Measurements from ENCODE around the gene SLAMF9. TPM values are rescaled to one million over a fixed set of nuclear protein-coding genes. Genes with fewer than 3 reads are reported as not detected.

SLAMF9 gene
- polyA plus RNA-seq, 3 donors = not detected

DNA sequence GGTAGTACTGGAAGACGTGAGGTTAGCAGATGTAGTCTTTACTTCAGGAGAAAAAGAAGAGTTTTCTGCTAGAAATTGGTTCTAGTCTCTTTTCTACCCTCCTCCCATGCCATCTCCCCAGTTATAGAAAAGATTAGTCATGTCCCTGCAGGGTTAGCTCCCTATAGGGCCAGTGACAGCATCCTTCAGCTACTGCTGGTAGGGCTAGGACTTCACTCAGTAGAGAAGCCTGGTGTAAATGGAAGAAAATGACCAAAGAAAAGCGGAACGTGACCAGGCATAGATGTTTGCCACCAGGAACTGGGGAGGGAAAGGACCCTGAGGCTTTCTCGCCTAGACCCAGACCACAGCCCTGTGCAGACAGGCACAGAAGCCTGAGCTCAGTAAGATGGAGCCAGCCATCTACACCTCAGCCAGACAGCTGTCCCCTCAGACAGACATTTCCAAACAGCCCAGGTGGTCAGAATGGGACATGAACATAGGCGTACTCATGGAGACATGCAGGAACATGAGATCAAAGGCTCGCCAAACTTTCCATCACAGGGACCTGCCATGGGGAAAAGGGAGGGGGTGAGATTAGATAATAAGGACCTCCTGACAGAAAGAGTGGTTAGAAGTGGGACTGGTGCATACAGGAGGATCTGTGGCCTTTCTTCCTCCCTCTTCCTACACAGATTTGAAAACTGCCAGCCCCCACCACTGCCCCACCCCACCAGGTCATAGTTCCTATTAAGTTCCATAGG is 23.5 kb upstream of the SLAMF9 start:
- DNase-seq = no peak

DNA sequence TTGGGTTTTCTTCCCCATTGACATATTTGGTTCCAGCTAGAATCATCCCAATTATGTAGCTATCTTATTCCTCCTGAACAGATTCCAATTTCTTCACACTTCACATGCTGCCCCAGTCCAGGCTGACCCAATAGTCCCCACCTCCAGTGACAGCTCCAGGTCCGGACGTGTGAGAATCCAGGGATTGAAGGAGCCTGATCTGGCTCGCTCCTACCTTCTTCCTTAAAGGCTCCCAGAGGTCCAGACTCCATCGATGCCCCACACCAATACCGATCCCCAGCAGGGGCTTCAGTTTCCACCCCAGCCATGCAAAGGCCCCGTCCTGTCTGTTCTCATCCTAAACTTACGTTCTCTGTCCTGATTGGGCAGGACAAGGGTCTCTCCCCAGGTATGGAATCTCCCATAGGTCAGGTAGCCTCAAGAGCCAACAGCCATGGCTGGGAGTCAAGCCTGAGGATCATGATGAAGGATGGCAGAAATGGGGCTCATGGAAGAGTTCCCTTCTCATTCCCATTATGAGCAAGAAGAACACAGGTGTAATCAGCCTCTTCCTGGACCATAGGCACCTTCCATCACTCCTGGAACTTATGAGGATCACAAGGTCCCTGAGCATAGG is 20.4 kb upstream of the SLAMF9 start:
- DNase-seq = no peak

DNA sequence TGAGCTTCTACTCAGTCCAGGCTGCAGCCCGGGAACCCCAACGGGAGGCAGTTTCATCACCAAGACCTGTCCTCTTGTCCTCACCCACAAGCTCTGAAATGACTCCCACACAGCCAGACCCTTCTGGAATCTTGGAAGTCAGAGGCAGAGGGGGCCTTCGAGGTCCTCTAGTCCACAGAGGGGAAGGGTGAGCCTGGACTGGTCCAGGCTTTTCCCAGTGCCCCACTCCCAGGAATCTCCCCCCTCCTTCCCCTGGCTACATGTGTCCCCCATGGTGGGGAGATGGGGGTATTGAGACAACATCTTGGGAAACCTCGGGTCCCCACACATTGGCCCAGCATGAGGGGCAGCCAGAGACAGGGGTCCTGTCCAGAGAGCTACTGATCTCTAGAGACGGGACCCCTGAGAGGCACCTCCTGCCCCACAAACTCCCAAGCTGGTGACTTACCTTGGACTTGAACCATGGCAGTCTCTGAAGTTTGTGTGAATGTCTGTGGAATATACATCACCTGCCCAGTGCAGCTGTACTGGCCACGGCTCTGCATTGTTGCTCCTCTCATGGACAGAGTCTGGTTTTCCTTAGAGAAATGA is 19.4 kb upstream of the SLAMF9 start:
- no peak for DNase-seq

DNA sequence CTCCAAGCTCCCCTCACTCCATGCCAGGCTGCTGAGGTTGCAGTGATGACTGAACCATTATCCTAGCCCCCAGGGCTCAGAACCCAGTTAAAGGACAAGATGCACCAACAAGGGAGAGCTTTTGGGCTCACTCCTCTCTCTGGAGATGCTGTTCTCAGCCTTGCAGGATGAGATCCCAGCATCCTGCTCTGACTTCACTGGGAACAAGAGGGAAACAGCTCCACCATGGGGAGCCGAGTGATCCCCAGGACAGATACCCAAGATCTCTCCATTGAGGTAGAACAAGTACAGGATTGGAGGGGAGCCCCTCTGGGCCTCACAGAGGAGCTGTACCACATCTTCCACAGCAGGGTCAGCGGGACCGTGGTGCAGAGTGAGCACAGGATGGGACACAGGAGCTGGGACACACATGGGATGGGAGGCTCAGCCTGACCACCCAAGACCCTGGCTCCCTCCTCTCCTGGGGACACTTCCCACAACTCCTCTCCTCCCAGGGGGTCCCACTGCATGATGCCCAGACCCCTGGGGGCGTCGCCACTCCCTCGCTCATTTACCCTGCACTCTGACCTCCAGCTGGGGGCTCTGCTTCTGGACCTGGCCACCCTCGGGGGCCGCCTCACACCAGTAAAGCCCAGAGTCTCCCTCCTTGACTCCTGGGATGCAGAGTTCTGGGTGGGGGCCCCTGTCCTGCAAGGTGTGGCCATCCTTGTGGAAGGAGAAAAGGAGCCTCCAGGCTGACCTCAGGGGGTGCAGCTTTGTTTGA is 18.6 kb upstream of the SLAMF9 start:
- DNase-seq = no peak

DNA sequence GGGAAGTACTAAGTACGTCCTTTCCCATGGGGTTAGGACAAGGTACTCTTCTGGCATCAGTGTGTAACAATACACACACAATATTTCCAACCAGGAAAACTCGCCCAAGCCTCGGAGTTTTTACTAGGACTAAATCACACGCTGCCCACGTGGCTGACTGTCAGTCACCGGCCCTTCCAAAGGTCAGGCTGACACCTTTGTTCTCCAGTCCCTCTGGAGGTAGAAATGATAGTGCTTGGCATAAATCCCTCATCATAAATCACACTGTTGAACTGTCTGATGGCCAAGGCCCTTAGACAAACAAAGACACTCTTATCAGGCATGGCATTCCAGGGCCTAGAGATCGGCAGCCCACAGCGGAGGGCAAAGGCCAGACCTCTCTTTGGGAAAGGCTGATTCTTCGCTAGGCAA is 16.9 kb upstream of the SLAMF9 start:
- no peak for DNase-seq

DNA sequence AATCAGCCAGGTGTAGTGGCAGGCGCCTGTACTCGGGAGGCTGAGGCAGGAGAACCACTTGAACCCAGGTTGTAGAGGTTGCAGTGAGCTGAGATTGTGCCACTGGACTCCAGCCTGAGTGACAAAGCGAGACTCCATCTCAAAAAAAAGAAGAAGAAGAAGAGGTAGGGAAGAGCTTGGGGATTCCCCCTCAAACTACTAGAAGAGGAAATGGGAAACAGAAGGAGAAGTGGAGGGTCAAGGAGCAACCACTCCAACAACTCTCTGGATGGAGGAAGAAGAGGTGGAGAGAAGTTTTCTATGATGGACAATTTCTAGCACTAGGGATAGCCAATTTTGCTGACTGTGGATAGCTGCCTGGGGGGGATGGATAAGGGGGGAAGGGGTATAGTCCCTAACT is 14.9 kb upstream of the SLAMF9 start:
- DNase-seq = no peak

DNA sequence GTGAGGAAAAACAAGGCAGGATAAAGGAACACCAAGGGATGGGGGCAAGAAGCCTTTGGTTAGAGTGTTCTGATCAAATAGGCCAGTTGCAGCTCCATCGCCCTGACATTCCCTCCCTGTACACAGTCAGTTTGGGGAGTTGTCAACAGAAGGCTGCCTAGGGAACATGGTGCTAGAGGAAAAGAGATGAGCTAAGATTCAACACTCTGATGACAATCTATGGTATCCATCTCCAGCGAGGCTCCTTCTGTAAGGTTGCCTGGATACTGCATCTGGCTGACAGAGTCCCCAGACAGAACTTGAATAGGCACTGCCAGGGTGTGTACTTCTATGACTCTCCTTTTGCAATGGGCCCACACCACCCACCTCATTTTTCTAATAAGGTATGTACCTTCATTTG is 11.2 kb upstream of the SLAMF9 start:
- no peak for DNase-seq

DNA sequence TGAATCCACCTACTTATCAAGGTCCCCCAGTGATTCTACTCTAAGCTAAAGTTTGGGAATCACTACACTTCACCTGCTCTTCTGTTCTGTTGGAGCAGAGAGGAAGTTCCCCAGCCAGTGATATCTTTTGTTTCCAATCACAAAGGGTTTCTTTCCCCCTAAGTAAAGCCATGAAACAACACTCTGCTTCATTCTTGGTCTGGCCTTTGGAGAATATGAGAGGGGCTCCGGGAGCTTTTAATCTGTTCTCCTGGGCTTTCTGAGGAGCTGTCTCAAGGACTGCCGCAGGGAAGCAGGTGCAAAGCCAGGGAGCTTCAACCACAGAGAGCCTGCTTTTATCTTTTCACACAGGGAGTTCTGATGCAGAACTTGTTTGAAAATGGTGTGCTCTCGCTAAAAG is 10.1 kb upstream of the SLAMF9 start:
- DNase-seq = no peak

DNA sequence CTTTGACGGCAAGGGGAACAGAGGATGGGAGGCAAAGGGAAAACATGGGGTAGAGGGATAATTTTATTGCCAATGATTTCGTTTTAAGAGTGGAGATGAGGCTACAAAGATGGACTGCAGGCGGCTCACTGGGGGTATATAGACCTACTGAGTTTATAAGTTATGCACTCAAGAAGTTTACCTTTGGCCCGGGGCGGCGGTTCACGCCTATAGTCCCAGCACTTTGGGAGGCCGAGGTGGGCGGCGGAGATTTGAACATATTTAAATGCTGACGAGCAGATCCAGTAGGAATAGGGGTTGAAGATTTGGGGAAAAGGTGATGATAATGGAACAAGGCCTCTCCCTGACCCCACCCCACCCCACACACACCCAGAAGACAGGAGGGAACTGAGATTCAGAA is 8.1 kb upstream of the SLAMF9 start:
- DNase-seq = no peak

DNA sequence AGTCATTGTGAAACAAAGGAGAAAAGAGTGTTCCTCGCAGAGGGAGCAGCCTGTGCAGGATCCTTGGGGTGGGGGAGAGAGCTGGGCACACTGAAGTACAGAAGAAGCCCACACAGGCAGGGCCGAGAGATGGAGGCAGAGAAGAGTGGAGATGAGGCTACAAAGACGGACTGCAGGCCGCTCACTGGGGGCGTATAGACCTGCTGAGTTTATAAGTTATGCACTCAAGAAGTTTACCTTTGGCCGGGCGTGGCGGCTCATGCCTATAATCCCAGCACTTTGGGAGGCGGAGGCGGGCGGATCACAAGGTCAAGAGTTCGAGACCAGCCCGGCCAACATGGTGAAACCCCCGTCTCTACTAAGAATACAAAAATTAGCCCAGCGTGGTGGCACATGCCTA is 7.6 kb upstream of the SLAMF9 start:
- DNase-seq = no peak

DNA sequence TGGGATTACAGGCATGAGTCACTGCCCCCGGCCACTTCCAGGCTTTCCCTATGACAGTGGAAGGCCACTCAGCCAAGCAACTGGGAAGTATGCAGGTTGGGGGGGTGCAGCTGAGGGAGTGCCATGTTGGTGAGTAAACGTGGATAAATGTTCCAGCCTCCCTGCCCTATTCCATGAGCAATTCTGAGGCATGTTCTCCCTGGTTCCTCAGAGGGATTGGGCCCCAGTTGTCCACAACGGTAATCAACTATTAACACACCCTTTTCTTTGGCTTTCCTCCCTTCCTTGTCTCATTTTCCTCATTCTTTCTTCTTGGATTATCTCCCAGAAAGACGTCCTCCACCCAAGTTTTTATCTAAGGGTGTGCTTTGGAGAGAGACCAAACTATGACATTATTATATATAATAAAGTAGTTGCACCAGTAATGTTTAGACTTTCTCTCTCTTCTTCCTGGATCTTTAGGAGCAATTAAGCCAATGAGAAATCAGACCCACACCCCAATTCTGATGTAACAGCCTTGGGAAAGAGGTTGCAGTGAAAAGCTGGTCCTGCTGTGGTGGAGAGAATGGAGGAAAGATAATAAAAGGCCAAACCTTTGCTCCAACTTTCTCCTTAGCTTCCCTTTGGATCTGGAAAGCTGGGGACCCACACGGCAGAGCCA is 6.8 kb upstream of the SLAMF9 start:
- DNase-seq = no peak

DNA sequence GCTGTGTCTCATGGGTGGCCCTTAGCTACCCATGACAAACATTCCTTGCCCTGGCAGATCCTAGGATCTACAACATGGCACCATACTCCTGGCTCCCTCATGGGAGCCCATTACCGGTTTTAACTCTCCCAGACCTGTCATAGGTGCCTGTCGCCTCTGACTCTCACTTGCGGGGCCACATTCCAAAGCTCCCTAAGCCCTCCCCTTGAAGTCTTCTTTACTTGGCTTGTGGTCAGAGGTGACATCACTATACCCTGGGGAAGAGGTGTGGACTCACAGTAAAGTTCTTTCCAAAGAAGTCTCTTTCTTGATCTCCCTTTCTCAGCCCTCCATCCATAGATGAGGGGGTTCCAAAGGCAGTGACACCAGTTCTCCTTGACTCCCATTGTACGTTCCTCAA is 5.4 kb upstream of the SLAMF9 start:
- DNase-seq = no peak

DNA sequence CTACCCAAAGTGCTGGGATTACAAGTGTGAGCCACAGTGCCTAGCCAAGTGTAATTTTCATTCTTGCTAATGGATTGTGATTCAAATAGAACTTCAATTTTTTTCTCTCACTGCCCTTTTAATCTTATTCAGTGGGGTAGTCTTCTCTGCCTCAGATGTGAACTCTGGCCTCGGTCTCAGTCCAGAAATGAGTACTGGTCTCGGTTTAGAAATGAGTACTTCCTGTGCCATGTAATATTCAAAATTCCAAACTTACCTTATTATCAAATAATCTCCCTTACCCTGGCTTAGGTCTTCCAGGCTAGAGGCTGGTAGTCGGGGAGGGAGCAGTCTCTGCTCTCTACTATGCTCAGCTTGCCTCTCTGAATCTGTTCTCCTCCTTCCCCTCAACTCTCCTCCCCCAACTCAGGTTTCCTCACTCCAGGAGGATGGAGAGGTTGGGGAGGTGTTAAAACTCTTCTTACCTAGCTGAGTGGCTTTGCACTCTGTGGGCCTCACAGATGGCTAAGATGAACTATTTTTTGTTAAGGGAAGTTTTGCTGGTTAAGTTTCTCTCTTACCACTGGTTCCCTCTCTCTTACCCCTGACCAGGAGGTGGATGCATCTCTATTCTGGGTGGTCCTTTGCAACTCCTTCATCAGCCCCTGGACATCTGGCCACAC is 4.8 kb upstream of the SLAMF9 start:
- no peak for DNase-seq

DNA sequence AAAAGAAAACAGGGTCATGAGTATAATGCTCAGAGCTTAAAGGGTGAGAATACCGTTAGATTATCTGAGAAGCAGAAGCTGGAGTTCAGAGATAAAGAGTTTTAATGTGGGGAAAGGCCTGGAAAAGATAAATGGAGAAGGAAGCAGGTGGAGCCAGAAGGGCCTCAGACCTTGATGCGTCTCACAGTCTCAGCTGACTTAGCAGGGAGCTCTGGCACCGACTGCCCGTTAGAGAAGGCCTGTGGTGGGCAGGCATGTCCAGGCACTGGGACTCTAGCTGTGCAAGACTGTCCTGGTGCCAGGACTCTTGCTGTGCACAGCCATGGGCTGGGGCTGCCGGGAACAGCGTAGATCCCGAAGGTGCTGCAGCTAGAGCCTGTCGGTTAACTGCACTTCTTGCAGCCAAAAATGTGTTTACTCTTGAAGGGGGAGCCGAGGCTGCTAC is 3.8 kb upstream of the SLAMF9 start:
- DNase-seq = no peak

DNA sequence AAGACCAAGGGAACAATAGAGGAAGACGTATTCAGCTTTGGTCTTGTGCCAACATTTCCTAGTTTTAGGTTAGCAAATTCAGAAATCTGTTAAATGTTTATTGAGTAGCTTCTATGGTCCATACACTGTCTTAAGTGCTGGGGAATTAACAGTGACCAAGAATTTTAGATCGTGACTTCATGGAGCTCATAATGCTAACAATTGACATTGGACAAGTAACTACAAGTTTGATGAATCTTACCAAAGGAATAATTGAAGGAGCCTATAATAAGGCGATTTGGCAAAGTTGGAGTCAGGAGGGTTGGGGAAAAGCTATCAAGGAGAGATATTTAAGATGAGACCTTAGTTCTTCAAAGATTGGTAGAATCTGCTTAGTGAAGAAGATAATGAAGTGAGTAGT is 1.4 kb upstream of the SLAMF9 start:
- no peak for DNase-seq

DNA sequence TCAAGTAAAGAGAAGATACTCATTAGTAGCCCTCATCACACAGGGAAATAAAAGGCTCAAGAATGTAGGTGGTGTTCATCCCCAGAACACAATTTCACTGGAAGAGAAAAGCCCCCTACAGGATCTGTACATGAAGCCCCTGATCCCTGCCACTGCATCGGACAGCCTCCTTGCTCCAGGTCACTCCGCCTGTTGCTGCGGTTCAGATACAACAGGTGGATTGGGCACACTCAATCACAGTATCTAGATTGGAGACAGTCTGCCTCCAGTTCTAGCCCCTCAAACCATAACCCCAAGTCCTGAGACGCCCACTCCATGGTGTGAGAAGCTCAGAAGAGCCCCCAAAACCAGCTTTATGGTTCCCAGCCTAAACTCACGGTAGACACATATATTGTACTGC is 1.1 kb downstream of the SLAMF9 start:
- no peak for DNase-seq

DNA sequence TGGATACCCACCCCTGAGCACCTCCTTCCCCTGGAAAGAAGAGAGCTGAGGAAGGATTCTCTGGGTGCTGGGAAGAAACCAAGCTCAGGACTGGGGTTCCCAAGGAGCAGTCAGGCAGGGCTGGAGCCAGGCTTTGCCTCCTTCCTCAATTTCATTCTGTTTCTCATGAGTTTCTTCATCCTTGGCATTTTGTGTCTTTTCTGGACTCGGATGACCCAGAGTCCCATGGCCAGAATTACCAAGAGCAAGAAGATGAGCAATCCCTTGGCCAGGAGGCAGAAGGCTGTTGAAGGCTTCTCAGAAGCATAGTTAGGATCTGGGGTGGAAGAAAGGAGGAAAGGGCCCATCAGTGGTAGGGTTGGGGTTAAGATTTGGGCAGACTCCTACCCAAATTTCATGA is 2.5 kb downstream of the SLAMF9 start:
- DNase-seq = no peak

DNA sequence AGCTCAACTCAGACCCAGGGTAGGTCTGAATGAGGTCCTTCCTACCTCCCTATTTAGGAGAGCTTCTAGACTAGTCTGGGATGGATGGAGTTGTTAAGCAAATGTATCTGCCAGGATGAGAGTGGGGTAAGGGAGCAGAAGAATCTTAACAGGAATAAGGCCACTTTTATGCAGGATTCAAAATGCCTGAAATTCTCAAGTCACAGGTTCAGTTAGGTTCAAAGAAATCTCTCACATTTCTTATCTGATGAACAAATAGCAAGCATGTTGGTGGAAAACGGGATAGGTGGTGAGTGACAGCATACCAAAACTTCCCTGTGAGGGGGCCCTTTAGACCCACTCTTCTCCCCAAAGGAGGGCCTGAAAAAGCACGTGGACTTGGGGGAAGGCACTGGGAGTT is 3.0 kb downstream of the SLAMF9 start:
- DNase-seq = no peak

DNA sequence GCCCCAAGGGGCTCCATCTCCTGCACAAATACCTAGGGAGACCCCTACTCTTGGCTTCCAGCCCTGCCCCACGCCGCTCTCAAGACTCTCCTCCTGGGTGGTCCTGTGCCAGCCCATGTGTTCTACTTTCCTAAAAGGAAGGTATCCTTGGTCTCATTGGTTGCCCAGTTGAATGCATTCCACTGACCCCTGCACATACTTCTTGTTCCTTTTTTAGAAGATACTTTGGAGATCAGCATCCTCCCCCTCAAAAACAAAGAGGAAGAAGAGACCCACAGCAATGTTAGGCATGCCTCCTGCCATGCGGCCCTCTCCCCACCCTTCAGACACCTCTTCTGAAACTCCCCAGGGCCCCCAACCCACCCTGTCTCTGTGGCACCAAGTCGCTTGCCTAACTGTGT is 4.1 kb downstream of the SLAMF9 start:
- no peak for DNase-seq

DNA sequence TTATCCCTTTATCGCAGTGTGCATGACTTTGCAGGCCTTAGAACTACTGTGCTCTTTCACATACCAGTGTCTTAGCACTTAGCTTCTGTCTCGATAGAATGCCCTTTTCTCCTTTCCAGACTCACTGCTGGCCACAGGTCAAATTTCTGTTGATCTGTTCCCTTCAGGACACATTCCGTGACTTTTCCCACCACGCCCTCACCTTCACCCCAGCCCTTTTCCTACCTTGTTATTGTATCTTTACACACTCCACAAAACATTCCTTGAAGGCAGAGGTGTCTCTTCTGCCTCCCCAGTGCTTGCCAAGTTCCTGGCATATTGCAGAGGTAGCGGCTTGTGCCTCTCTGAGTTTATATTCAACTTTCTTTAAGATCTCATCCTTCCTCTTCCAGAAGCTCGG is 4.9 kb downstream of the SLAMF9 start:
- no peak for DNase-seq

DNA sequence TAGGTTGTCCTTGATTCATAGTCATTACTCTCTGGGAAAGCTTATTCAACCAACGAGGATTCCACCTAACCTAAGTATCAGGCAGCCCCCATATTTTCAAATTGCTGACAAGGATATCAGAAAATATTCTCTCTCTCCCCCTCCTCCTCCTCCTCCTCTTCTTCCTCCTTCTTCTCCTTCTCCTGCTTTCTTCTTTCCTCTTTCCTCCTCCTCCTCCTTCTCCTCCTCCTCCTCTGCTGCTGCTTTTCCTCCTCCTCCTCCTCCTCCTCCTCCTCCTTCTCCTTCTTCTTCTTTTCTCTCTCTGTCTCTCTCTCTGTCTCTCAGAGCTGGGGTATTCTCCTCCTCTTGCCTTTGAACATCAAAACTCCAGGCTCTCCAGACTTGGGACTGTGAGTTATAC is 6.1 kb downstream of the SLAMF9 start:
- DNase-seq = no peak

All from renal pelvis (tissue), 4 donors.